Breast epithelium (tissue), 3 donors: ENCODE results near the gene TRIM43B.
"Not testable (repeated sequence)": the region's sequence is repeated elsewhere in the genome, so short reads cannot be mapped to it uniquely, and the experiment has no call there.

Experiments
- POLR2A ChIP-seq: fragments of 450-650 bp; IDR thresholded peaks from one replicate; pipeline ENCODE4 v1.6.1; 2016; ENCODE audit warnings: antibody characterized with exemption, mild to moderate bottlenecking, moderate library complexity
- TF ChIP-seq, protein P1 (sequence below), 3 donors: fragments of 450-650 bp; IDR thresholded peaks; one replicate each; pipeline ENCODE4 v1.5.1; 2016 to 2017; ENCODE audit warnings: antibody characterized with exemption in 3 of 3, mild to moderate bottlenecking in 3 of 3, moderate library complexity in 3 of 3

DNA sequence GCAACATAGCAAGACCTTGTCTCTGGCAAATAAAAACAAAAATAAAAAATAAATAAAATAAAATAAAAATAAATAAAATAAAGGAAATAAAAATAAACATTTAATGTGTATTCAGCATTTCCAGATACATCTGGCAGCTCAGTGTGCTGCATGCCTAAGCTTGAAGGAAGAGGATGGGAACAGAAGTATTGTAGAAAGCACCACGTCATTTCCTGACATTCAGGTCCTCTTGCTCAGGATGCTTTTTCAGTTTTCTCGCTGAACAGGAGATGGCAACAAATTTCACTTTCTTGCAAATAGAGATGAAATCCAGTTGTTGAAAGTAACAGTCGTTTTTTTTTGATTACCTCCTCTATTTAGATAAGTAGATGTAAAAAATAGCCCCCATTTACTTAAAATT, 21.3 kb downstream of the TRIM43B start:
- TF ChIP-seq, protein P1, sequence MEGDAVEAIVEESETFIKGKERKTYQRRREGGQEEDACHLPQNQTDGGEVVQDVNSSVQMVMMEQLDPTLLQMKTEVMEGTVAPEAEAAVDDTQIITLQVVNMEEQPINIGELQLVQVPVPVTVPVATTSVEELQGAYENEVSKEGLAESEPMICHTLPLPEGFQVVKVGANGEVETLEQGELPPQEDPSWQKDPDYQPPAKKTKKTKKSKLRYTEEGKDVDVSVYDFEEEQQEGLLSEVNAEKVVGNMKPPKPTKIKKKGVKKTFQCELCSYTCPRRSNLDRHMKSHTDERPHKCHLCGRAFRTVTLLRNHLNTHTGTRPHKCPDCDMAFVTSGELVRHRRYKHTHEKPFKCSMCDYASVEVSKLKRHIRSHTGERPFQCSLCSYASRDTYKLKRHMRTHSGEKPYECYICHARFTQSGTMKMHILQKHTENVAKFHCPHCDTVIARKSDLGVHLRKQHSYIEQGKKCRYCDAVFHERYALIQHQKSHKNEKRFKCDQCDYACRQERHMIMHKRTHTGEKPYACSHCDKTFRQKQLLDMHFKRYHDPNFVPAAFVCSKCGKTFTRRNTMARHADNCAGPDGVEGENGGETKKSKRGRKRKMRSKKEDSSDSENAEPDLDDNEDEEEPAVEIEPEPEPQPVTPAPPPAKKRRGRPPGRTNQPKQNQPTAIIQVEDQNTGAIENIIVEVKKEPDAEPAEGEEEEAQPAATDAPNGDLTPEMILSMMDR (IDR thresholded peaks at IDR 0.05) = not testable (repeated sequence)
- TF ChIP-seq POLR2A = not testable (repeated sequence)
